Lung (tissue), 12 donors: Measurements from ENCODE around the gene ZNF574. TPM values are rescaled to one million over a fixed set of nuclear protein-coding genes. Genes with fewer than 3 reads are reported as not detected.

Experiments used
- ATAC-seq: fragments of 200-7000 bp; cut with Tn5 transposase; one replicate; pipeline ENCODE4 v1.9.1; 2020; ENCODE audit warnings: moderate number of reproducible peaks; ENCODE audit not compliant: insufficient read depth, low FRiP score
- DNase-seq, 3 donors: peaks; one replicate each; pipeline ENCODE4 v3.0.0-alpha.2; 2013 to 2017
- H3K27ac ChIP-seq, 2 donors: one replicate each; pipeline ENCODE4 v1.5.1; 2013; ENCODE audit warnings: mild to moderate bottlenecking in 2 of 2, moderate library complexity in 2 of 2, control low read depth in 1 of 2, inconsistent platforms in 1 of 2, low read depth in 1 of 2, low read length in 1 of 2
- H3K27me3 ChIP-seq, 3 donors: one replicate each; pipeline ENCODE4 v1.5.1; 2013; ENCODE audit warnings: low read length in 2 of 3; ENCODE audit not compliant: control insufficient read depth in 3 of 3, insufficient read depth in 3 of 3
- H3K36me3 ChIP-seq, 4 donors: one replicate each; pipeline ENCODE4 v1.5.1; 2013; ENCODE audit warnings: low read length in 4 of 4, mild to moderate bottlenecking in 1 of 4, moderate library complexity in 1 of 4; ENCODE audit not compliant: control insufficient read depth in 4 of 4, insufficient read depth in 4 of 4
- H3K4me1 ChIP-seq, 5 donors: one replicate each; pipeline ENCODE4 v1.5.1; 2013; ENCODE audit warnings: low read length in 5 of 5, mild to moderate bottlenecking in 2 of 5, moderate library complexity in 1 of 5; ENCODE audit not compliant: control insufficient read depth in 5 of 5, insufficient read depth in 5 of 5
- H3K4me3 ChIP-seq: one replicate; pipeline ENCODE4 v1.5.1; 2013; ENCODE audit warnings: mild to moderate bottlenecking, control low read depth, moderate library complexity
- H3K9ac ChIP-seq, 2 donors: one replicate each; pipeline ENCODE4 v1.5.1; 2013; ENCODE audit warnings: low read length in 2 of 2, control low read depth in 1 of 2; ENCODE audit not compliant: insufficient read depth in 1 of 2
- H3K9me3 ChIP-seq, 4 donors: one replicate each; pipeline ENCODE4 v1.5.1; 2013; ENCODE audit warnings: low read length in 3 of 4, mild to moderate bottlenecking in 1 of 4, moderate library complexity in 1 of 4; ENCODE audit not compliant: control insufficient read depth in 4 of 4, insufficient read depth in 3 of 4
- WGBS, 2 donors: extraction: QIAGEN DNeasy Blood & Tissue Kit; methylation state at CpG; one replicate each; pipeline ENCODE4 v1.1.7; 2013; 5-methylcytosine and 5-hydroxymethylcytosine counted together
- polyA plus RNA-seq, 2 donors: library from polyadenylated mRNA; stranded (reverse); fragments of 200-250 nt; gene quantifications; one replicate each; pipeline ENCODE4 v1.2.1, GENCODE V29; 2013
- total RNA-seq, 2 donors: library from RNA; depleted of rRNA in 1 of 2; stranded (reverse); fragments of >200 nt in 1 of 2; gene quantifications; one replicate each; pipeline ENCODE4 v1.2.1, GENCODE V29; 2014 to 2021
- TF ChIP-seq, protein P1 (sequence below): IDR thresholded peaks from 2 replicates; pipeline ENCODE4 v1.5.1; 2012; ENCODE audit warnings: mild to moderate bottlenecking; ENCODE audit errors: control extremely low read depth, extremely low read depth
- donor health status: control.
- donor health status: control.
- donor health status: Bipolar disorder and iron deficiency.
- donor health status: healthy.
- donor health status: DM: yes; HTN: yes; CAD: no.

ZNF574 gene
- total and polyA plus RNA-seq, 4 donors: 6.8 to 13.7 (median 10.1) TPM

DNA sequence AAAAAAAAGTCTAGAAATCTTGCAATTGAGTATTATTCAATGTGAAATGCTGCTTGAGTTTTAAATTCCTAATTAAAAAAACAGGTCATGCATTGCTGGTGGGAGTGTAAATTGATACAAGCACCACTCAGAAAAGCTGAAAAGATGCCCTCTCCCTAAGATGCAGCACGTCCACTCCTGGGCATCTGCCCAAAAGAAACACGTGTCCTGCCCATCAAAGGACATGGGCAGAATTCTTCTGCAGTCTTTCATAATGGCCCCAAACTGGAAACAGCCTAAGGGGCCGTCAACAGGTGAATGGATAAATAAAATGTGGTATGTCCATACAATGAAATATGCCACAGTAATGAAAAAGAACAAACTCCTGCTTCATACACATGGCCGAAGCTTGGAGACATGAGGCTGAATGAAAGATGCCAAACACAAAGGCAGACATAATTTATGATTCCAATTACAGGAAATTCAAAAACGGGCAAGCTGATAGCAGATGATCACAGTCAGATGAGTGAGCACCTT is 48.5 kb downstream of the ZNF574 start:
- peaks cover 0 to 2% (median 0%) of the 10 kb centered on the region in 5 donors for H3K4me1 ChIP-seq
- H3K27me3 ChIP-seq: peaks cover 0 to 10% (median 5%) of the 10 kb centered on the region in 3 donors
- no peak overlapping the region for H3K4me3 ChIP-seq
- H3K36me3 ChIP-seq: no peaks in the 10 kb centered on the region
- TF ChIP-seq, protein P1, sequence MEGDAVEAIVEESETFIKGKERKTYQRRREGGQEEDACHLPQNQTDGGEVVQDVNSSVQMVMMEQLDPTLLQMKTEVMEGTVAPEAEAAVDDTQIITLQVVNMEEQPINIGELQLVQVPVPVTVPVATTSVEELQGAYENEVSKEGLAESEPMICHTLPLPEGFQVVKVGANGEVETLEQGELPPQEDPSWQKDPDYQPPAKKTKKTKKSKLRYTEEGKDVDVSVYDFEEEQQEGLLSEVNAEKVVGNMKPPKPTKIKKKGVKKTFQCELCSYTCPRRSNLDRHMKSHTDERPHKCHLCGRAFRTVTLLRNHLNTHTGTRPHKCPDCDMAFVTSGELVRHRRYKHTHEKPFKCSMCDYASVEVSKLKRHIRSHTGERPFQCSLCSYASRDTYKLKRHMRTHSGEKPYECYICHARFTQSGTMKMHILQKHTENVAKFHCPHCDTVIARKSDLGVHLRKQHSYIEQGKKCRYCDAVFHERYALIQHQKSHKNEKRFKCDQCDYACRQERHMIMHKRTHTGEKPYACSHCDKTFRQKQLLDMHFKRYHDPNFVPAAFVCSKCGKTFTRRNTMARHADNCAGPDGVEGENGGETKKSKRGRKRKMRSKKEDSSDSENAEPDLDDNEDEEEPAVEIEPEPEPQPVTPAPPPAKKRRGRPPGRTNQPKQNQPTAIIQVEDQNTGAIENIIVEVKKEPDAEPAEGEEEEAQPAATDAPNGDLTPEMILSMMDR: no peak
- no peaks in the 10 kb centered on the region for H3K9me3 ChIP-seq
- no peak overlapping the region for H3K9ac ChIP-seq
- DNase-seq (no peak), ATAC-seq (no peak)
- 84 to 87% methylated on average over 5 of the region's 5 CpGs for WGBS, 2 donors
- no peak overlapping the region for H3K27ac ChIP-seq

DNA sequence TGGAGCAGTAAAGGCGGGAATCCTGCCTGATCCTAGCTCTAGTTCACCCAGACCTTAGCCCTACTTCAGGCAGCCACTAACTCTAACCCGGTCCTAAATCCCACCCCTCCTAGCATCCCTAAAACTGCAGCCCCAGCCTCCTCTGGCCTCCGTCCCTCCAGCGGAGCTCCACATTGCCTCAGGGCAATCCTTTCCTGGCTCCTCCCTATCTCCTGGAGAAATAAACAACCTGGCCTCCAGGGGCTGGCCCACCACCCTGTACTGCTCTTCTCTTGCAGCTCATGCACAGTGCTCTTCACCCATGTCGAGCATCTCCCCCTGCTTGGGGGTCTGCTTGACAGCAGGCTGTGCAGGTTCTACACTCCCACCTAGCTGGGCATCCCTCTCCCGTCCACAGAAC is 49.6 kb downstream of the ZNF574 start:
- TF ChIP-seq, protein P1: no peak
- no peak for DNase-seq
- no peak overlapping the region for H3K4me3 ChIP-seq
- WGBS, 2 donors: 61 to 83% methylated on average over 6 of the region's 6 CpGs
- ATAC-seq: no peak
- H3K27ac ChIP-seq: no peak overlapping the region
- H3K9me3 ChIP-seq: no peaks in the 10 kb centered on the region
- no peaks in the 10 kb centered on the region for H3K36me3 ChIP-seq
- H3K27me3 ChIP-seq: peaks cover 0 to 20% (median 13%) of the 10 kb centered on the region in 3 donors
- no peak overlapping the region for H3K9ac ChIP-seq
- peaks cover 0 to 2% (median 0%) of the 10 kb centered on the region in 5 donors for H3K4me1 ChIP-seq

DNA sequence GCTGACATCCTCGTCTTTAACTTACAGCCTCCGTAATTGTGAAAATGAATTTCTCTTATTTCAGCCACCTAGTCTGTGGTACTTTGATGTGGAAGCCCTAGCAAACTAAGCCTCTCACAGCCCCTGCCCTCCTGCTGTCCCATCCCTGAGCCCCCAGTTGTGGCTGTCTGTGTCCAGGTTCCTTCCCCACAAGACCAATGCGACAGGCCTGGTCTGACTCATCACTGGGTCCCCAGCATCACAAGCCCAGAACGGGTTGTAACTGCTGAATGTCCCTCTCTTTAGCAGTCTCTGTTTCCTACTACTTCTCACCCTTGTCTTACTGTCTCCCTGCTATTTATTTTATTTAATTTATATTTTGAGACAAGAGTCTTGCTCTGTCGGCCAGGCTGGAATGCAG is 50.6 kb downstream of the ZNF574 start:
- Histone ChIP-seq H3K4me3 (no peak overlapping the region), H3K36me3 (no peaks in the 10 kb centered on the region), H3K9me3 (no peaks in the 10 kb centered on the region), H3K27ac (no peak overlapping the region), H3K9ac (no peak overlapping the region), H3K27me3 (peaks cover 0 to 26% (median 19%) of the 10 kb centered on the region in 3 donors), H3K4me1 (peaks cover 0 to 2% (median 0%) of the 10 kb centered on the region in 5 donors)
- WGBS, 2 donors: 76 to 83% methylated on average over 5 of the region's 5 CpGs
- no peak for ATAC-seq
- DNase-seq: no peak
- TF ChIP-seq, protein P1: no peak
